Caco-2 (cell line): ENCODE data around the gene TTLL9. TPM values are rescaled to one million over a fixed set of nuclear protein-coding genes. Genes with fewer than 3 reads are reported as not detected.

ENCODE experiments used
- BruUV-seq: library from RNA; stranded (reverse); fragments of 400-500 nt; replicated peaks from 2 replicates; lab custom pipeline; 2021; lab: Mats Ljungman, UMichigan
- CTCF ChIA-PET: fragments of 300-600 bp; sonication (Branson Sonifier 250); formaldehyde crosslinking; loops from one replicate; lab custom pipeline; 2022; ENCODE audit warnings: antibody characterized with exemption; lab: Charles Lee
- POLR2A ChIA-PET: fragments of 300-600 bp; sonication (Branson Sonifier 250); formaldehyde crosslinking; loops from one replicate; lab custom pipeline; 2022; ENCODE audit warnings: antibody characterized with exemption; lab: Charles Lee
- DNase-seq, 2 experiments: peaks; one replicate each; pipeline versions ENCODE4 v3.0.0 to v3.0.0-alpha.2; 2020 to 2022
- H3K27me3 ChIP-seq: replicated peaks from 2 replicates; pipeline ENCODE4 v1.6.0; 2011; ENCODE audit warnings: low read length; ENCODE audit not compliant: control insufficient read depth, insufficient read depth
- H3K36me3 ChIP-seq: 2 replicates; pipeline ENCODE4 v1.5.1; 2011; ENCODE audit warnings: low read length; ENCODE audit not compliant: control insufficient read depth, insufficient read depth
- H3K4me1 ChIP-seq: fragments of 250-450 bp; sonication (Bioruptor Pico); 2 replicates; pipeline ENCODE4 v1.5.1; 2020; ENCODE audit warnings: mild to moderate bottlenecking
- H3K4me3 ChIP-seq: 2 replicates; pipeline ENCODE4 v1.5.1; 2011; ENCODE audit warnings: low read depth, mild to moderate bottlenecking, control low read depth, low read length
- H3K9me3 ChIP-seq: fragments of 250-450 bp; sonication (Bioruptor Pico); 2 replicates; pipeline ENCODE4 v1.5.1; 2020; ENCODE audit warnings: mild to moderate bottlenecking, moderate library complexity
- H3K27ac Mint-ChIP-seq: one replicate; pipeline ENCODE4 v1.8.0; 2022; ENCODE audit warnings: mixed read lengths; ENCODE audit not compliant: unreplicated experiment
- H3K27me3 Mint-ChIP-seq: one replicate; pipeline ENCODE4 v1.8.0; 2022; ENCODE audit warnings: mixed read lengths; ENCODE audit not compliant: insufficient read depth, unreplicated experiment
- H3K36me3 Mint-ChIP-seq: one replicate; pipeline ENCODE4 v1.8.0; 2022; ENCODE audit warnings: mild to moderate bottlenecking, mixed read lengths; ENCODE audit not compliant: insufficient read depth, unreplicated experiment
- H3K4me1 Mint-ChIP-seq: one replicate; pipeline ENCODE4 v1.8.0; 2022; ENCODE audit warnings: low read depth, mixed read lengths; ENCODE audit not compliant: unreplicated experiment
- H3K4me3 Mint-ChIP-seq: one replicate; pipeline ENCODE4 v1.8.0; 2022; ENCODE audit warnings: mild to moderate bottlenecking, moderate library complexity, mixed read lengths; ENCODE audit not compliant: unreplicated experiment
- H3K9me3 Mint-ChIP-seq: one replicate; pipeline ENCODE4 v1.8.0; 2022; ENCODE audit warnings: mixed read lengths; ENCODE audit not compliant: unreplicated experiment
- intact Hi-C: fragments of 100-400 bp; cut with micrococcal nuclease; formaldehyde crosslinking; loops from one replicate; pipeline ENCODE4 v1.10.0; 2022; ENCODE audit not compliant: unreplicated experiment
- total RNA-seq: library from RNA; stranded (reverse); gene quantifications from 2 replicates; pipeline ENCODE4 v1.2.3, GENCODE V29; 2022
- TF ChIP-seq, protein P1 (sequence below), 2 experiments: fragments of 200-600 bp in 1 of 2; IDR thresholded peaks; 1 replicate in 1 of 2; 2 replicates in 1 of 2; pipeline versions ENCODE4 v1.5.1 to v1.8.0; 2011 to 2022; ENCODE audit warnings: antibody characterized with exemption in 1 of 2, control low read depth in 1 of 2, inconsistent platforms in 1 of 2, low read depth in 1 of 2, low read length in 1 of 2, mild to moderate bottlenecking in 1 of 2, moderate library complexity in 1 of 2; ENCODE audit not compliant: insufficient read depth in 1 of 2, severe bottlenecking in 1 of 2, unreplicated experiment in 1 of 2

The TTLL9 gene
- total RNA-seq, 1 experiment from 2014 or later = not detected

DNA sequence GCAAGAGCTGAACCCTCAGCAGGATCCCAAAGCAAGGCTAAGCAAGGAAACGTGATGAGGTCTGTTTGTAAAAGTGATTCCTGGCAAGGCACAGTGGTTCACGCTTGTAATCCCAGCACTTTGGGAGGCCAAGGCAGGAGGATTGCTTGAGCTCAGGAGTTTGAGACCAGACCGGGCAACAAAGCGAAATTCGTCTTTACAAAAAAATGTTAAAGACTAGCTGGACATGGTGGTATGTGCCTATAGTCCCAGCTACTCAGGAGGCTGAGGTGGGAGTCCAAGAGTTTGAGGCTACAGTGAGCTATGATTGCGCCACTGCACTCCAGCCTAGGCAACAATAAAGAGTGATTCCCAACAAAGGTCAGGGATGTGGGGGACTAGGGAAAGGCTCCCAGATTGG is 93.5 kb downstream of the TTLL9 start:
- 0 out of 2 replicates have a peak, but pooled peaks cover 3% of the 10 kb centered on the region for H3K9me3 ChIP-seq
- no peaks in the 10 kb centered on the region for H3K36me3 ChIP-seq
- Mint-ChIP-seq H3K4me1 (no peaks in the 10 kb centered on the region), H3K27me3 (peaks cover 43% of the 10 kb centered on the region), H3K27ac (no peak overlapping the region), H3K36me3 (no peaks in the 10 kb centered on the region), H3K9me3 (no peaks in the 10 kb centered on the region), H3K4me3 (no peak overlapping the region)
- H3K4me3 ChIP-seq = no peak overlapping the region
- peaks cover 2% of the 10 kb centered on the region for H3K27me3 ChIP-seq
- ChIA-PET CTCF (interaction anchor here (1.5 kb wide), 1 partner anchor 12 kb away, joined by 8 read pairs; the partner anchor contains the start of gene PDRG1), POLR2A (no interaction called here)
- H3K4me1 ChIP-seq = 0 out of 2 replicates have a peak, but pooled peaks cover 4% of the 10 kb centered on the region
- no TSS peak for BruUV-seq
- TF ChIP-seq, protein P1, sequence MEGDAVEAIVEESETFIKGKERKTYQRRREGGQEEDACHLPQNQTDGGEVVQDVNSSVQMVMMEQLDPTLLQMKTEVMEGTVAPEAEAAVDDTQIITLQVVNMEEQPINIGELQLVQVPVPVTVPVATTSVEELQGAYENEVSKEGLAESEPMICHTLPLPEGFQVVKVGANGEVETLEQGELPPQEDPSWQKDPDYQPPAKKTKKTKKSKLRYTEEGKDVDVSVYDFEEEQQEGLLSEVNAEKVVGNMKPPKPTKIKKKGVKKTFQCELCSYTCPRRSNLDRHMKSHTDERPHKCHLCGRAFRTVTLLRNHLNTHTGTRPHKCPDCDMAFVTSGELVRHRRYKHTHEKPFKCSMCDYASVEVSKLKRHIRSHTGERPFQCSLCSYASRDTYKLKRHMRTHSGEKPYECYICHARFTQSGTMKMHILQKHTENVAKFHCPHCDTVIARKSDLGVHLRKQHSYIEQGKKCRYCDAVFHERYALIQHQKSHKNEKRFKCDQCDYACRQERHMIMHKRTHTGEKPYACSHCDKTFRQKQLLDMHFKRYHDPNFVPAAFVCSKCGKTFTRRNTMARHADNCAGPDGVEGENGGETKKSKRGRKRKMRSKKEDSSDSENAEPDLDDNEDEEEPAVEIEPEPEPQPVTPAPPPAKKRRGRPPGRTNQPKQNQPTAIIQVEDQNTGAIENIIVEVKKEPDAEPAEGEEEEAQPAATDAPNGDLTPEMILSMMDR (IDR thresholded peaks at IDR 0.05; ENCODE audit: insufficient read depth in 1 of 2, low read depth in 1 of 2, low read length in 1 of 2, severe bottlenecking in 1 of 2, unreplicated experiment in 1 of 2) = no peak
- intact Hi-C loops = no loop called here
- no peak for DNase-seq

DNA sequence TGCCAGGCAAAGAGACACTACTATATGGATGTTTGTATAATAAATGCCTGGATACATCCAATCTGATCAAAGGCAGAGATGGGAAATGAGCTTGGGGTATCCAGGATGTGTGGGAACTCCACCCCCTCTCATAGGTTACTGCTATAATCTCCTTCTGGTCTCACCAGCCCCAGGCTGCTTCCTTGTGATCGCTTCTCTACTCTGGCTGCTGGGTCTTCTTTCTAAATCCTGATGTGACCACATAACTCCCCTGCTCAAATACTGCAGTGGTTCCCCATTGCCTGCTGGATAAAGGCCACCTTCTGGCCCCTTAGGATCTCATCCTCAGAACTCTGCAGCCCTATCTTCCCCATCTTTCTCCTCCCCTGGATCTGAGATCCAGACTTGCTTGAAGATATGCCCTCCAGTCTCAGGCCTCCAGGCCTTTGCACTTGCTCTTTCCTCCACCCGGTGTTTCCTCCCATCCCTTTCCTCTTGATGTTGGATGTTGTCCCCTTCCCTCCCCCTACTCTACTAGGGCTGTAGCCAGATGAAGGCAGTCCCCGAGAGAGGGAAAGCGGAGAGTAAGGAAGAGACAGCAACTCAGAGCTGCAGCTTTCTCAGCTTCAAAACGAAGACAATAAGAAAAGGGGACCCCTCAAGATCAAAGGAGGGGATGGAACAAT is 96.7 kb downstream of the TTLL9 start:
- intact Hi-C loops = loop anchor here (5.0 kb wide), 2 partner anchors 50 to 65 kb away; no protein-coding TSS in a partner anchor
- Histone ChIP-seq H3K4me3 (no peak overlapping the region), H3K27me3 (peaks cover 2% of the 10 kb centered on the region), H3K36me3 (no peaks in the 10 kb centered on the region), H3K9me3 (0 out of 2 replicates have a peak, but pooled peaks cover 3% of the 10 kb centered on the region), H3K4me1 (0 out of 2 replicates have a peak, but pooled peaks cover 6% of the 10 kb centered on the region)
- TF ChIP-seq, protein P1 (IDR thresholded peaks at IDR 0.05; ENCODE audit: insufficient read depth in 1 of 2, low read depth in 1 of 2, low read length in 1 of 2, severe bottlenecking in 1 of 2, unreplicated experiment in 1 of 2) = no peak
- Mint-ChIP-seq H3K36me3 (no peaks in the 10 kb centered on the region), H3K27me3 (peaks cover 35% of the 10 kb centered on the region), H3K4me3 (peak overlapping the region; percentile 44), H3K9me3 (no peaks in the 10 kb centered on the region), H3K4me1 (no peaks in the 10 kb centered on the region), H3K27ac (no peak overlapping the region)
- no TSS peak for BruUV-seq
- DNase-seq = no peak
- CTCF ChIA-PET = interaction anchor here (0.5 to 2.9 kb wide), 3 partner anchors 15 to 114 kb away, joined by 3 to 23 read pairs (median 3); partner anchors contain the start of gene PDRG1
- POLR2A ChIA-PET = interaction anchor here (0.6 kb wide), 1 partner anchor 38 kb away, joined by 4 read pairs; no protein-coding TSS in a partner anchor

GRCh38 chr20:31967830-31968249 is 97.4 kb downstream of the TTLL9 start, which contains the start of gene XKR7:
TSS of gene XKR7 (plus strand) at chr20:31968151. CDS start at chr20:31968176, 25 bp downstream.
- no peaks in the 10 kb centered on the region for H3K36me3 Mint-ChIP-seq
- Histone ChIP-seq H3K4me1 (0 out of 2 replicates have a peak, but pooled peaks cover 11% of the 10 kb centered on the region), H3K27me3 (peaks cover 2% of the 10 kb centered on the region), H3K9me3 (0 out of 2 replicates have a peak, but pooled peaks cover 3% of the 10 kb centered on the region), H3K36me3 (no peaks in the 10 kb centered on the region), H3K4me3 (no peak within 1 kb of the TSS)
- H3K9me3 Mint-ChIP-seq = no peaks in the 10 kb centered on the region
- DNase-seq = no peak
- ChIA-PET POLR2A (interaction anchor here (0.6 kb wide), 1 partner anchor 37 kb away, joined by 4 read pairs; no protein-coding TSS in a partner anchor), CTCF (interaction anchor here (0.6 to 2.9 kb wide), 4 partner anchors 16 to 309 kb away, joined by 3 to 23 read pairs (median 7); partner anchors contain the start of gene PDRG1)
- peaks cover 34% of the 10 kb centered on the region for H3K27me3 Mint-ChIP-seq
- TF ChIP-seq, protein P1 (IDR thresholded peaks at IDR 0.05; ENCODE audit: insufficient read depth in 1 of 2, low read depth in 1 of 2, low read length in 1 of 2, severe bottlenecking in 1 of 2, unreplicated experiment in 1 of 2) = no peak
- no peaks in the 10 kb centered on the region for H3K4me1 Mint-ChIP-seq
- peak within 1 kb of the TSS; percentile 61 for H3K4me3 Mint-ChIP-seq
- intact Hi-C loops = loop anchor here (5.0 kb wide), 2 partner anchors 49 to 64 kb away; no protein-coding TSS in a partner anchor
- H3K27ac Mint-ChIP-seq = no peak within 1 kb of the TSS
- no TSS peak for BruUV-seq
